DND-41 (cell line): ENCODE results near the gene NPHP4.

ENCODE experiments used
- ATAC-seq: fragments of 200-7000 bp; cut with Tn5 transposase; 3 replicates; pipeline ENCODE4 v1.9.1; 2021; ENCODE audit warnings: low read depth; ENCODE audit not compliant: insufficient read depth
- DNase-seq: peaks from one replicate; pipeline ENCODE4 v3.0.0-alpha.2; 2020
- H2AFZ ChIP-seq: 2 replicates; pipeline ENCODE4 v1.6.0; 2012; ENCODE audit warnings: low read depth, low read length
- H3K27ac ChIP-seq: 2 replicates; pipeline ENCODE4 v1.5.1; 2012; ENCODE audit warnings: low read length, inconsistent platforms
- H3K27me3 ChIP-seq: fragments of 200-600 bp; sonication (generic); 2 replicates; pipeline ENCODE4 v1.6.0; 2012; ENCODE audit warnings: low read length, mild to moderate bottlenecking, inconsistent platforms; ENCODE audit not compliant: insufficient read depth, poor library complexity
- H3K36me3 ChIP-seq: 2 replicates; pipeline ENCODE4 v1.5.1; 2012; ENCODE audit warnings: low read length, inconsistent platforms; ENCODE audit not compliant: insufficient read depth
- H3K4me1 ChIP-seq: 2 replicates; pipeline ENCODE4 v1.5.1; 2012; ENCODE audit warnings: mild to moderate bottlenecking, low read length; ENCODE audit not compliant: insufficient read depth
- H3K4me2 ChIP-seq: 2 replicates; pipeline ENCODE4 v1.6.0; 2012; ENCODE audit warnings: mild to moderate bottlenecking, moderate library complexity, low read length, inconsistent platforms; ENCODE audit not compliant: insufficient read depth
- H3K4me3 ChIP-seq, 2 experiments: fragments of 200-600 bp in 1 of 2; shearing (Covaris generic) in 1 of 2; 2 replicates each; pipeline ENCODE4 v1.5.1; 2012 to 2016; ENCODE audit warnings: inconsistent platforms in 2 of 2, low read length in 2 of 2, mild to moderate bottlenecking in 2 of 2, low read depth in 1 of 2, moderate library complexity in 1 of 2
- H3K79me2 ChIP-seq: 2 replicates; pipeline ENCODE4 v1.6.0; 2012; ENCODE audit warnings: low read length, inconsistent platforms; ENCODE audit not compliant: insufficient read depth
- H3K9ac ChIP-seq: 2 replicates; pipeline ENCODE4 v1.6.0; 2012; ENCODE audit warnings: low read depth, mild to moderate bottlenecking, inconsistent platforms, low read length, moderate library complexity
- H3K9me3 ChIP-seq: 2 replicates; pipeline ENCODE4 v1.5.1; 2012; ENCODE audit warnings: low read length, moderate library complexity, mild to moderate bottlenecking, inconsistent platforms; ENCODE audit not compliant: insufficient read depth, severe bottlenecking
- H4K20me1 ChIP-seq: 2 replicates; pipeline ENCODE4 v1.6.0; 2012; ENCODE audit warnings: low read length; ENCODE audit not compliant: insufficient read depth
- EZH2 ChIP-seq: IDR thresholded peaks from 3 replicates; pipeline ENCODE4 v1.6.1; 2012; ENCODE audit warnings: borderline replicate concordance, low read depth, mild to moderate bottlenecking, moderate library complexity, low read length, inconsistent platforms; ENCODE audit not compliant: severe bottlenecking
- TF ChIP-seq, protein P1 (sequence below): IDR thresholded peaks from 2 replicates; pipeline ENCODE4 v1.5.1; 2012; ENCODE audit warnings: borderline replicate concordance, low read length, moderate library complexity, mild to moderate bottlenecking; ENCODE audit not compliant: poor library complexity, severe bottlenecking; ENCODE audit errors: extremely low read depth

Gene NPHP4

DNA sequence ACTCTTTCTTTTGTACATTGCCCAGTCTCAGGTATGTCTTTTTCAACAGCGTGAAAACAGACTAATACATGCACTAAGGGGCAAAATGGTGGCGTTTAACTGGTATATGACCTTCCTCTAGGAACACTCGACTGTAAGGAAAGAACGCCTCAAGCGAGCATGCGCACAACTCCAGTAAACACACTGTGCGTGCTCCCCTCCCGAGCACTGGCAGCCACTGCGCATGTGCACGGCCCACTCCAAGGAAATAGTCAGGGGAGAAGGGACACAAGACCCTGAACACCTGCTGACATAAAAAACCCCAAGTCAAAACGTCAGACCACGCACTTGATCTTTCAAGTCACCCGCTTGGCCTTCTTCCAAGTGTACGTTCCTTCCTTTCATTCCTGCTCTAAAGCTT lies 173.5 kb downstream of the NPHP4 start:
- Histone ChIP-seq H3K4me2 (no peak overlapping the region), H3K36me3 (no peaks in the 10 kb centered on the region), H3K9me3 (peaks cover 3% of the 10 kb centered on the region), H3K4me1 (no peaks in the 10 kb centered on the region), H2AFZ (no peak overlapping the region), H4K20me1 (no peaks in the 10 kb centered on the region), H3K4me3 (no peak overlapping the region), H3K27me3 (no peaks in the 10 kb centered on the region), H3K27ac (no peak overlapping the region), H3K9ac (no peak overlapping the region), H3K79me2 (no peaks in the 10 kb centered on the region)
- no peak for TF ChIP-seq EZH2
- TF ChIP-seq, protein P1, sequence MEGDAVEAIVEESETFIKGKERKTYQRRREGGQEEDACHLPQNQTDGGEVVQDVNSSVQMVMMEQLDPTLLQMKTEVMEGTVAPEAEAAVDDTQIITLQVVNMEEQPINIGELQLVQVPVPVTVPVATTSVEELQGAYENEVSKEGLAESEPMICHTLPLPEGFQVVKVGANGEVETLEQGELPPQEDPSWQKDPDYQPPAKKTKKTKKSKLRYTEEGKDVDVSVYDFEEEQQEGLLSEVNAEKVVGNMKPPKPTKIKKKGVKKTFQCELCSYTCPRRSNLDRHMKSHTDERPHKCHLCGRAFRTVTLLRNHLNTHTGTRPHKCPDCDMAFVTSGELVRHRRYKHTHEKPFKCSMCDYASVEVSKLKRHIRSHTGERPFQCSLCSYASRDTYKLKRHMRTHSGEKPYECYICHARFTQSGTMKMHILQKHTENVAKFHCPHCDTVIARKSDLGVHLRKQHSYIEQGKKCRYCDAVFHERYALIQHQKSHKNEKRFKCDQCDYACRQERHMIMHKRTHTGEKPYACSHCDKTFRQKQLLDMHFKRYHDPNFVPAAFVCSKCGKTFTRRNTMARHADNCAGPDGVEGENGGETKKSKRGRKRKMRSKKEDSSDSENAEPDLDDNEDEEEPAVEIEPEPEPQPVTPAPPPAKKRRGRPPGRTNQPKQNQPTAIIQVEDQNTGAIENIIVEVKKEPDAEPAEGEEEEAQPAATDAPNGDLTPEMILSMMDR: no peak
- DNase-seq: no peak
- no peak for ATAC-seq

DNA sequence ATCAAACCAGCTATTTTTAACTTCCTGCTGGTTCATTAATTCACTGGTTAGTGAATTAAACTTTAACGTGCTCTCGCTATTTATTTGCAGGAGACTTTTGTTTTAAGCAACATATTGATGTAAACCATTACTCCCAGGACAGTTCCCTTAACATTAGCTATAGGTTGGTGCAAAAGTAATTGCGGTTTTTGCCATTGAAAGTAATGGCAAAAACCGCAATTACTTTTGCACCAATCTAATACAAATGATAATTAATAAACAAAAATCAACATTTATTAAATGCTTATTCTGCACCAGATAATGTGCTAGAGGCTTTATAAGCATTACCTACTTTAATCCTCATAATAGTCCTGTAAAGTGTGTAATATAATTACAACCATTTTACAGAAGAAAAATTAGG lies 176.5 kb downstream of the NPHP4 start:
- Histone ChIP-seq H4K20me1 (no peaks in the 10 kb centered on the region), H2AFZ (no peak overlapping the region), H3K4me1 (no peaks in the 10 kb centered on the region), H3K9ac (no peak overlapping the region), H3K4me2 (no peak overlapping the region), H3K4me3 (no peak overlapping the region), H3K36me3 (no peaks in the 10 kb centered on the region), H3K27me3 (no peaks in the 10 kb centered on the region), H3K27ac (no peak overlapping the region), H3K9me3 (peaks cover 3% of the 10 kb centered on the region), H3K79me2 (no peaks in the 10 kb centered on the region)
- DNase-seq (no peak), ATAC-seq (no peak)
- TF ChIP-seq EZH2: no peak
- TF ChIP-seq, protein P1: no peak

DNA sequence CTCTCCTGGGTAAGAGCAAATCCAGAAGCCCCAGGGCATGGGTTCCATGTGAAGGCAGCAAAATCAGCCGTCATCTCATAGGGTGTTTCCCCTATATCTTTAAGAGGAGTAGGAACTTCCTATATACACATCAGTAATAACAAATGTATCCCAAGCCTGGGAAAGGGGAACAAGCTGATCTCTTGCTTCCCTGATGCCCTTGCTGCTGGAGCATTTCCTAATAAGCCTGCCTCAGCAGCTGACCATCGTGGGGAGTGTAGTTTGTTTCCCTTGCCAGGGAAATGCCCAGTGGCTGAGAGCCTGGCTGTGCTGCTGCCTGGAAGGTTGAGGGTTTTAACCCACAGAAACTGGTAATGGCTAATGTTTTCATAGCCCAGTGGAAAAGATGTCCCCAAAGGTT lies 177.0 kb downstream of the NPHP4 start:
- H3K9ac ChIP-seq: no peak overlapping the region
- DNase-seq (no peak), ATAC-seq (no peak)
- no peak overlapping the region for H3K4me3 ChIP-seq
- H3K4me2 ChIP-seq: no peak overlapping the region
- H3K27ac ChIP-seq: no peak overlapping the region
- H2AFZ ChIP-seq: no peak overlapping the region
- peaks cover 3% of the 10 kb centered on the region for H3K9me3 ChIP-seq
- H4K20me1 ChIP-seq: no peaks in the 10 kb centered on the region
- H3K36me3 ChIP-seq: no peaks in the 10 kb centered on the region
- no peaks in the 10 kb centered on the region for H3K79me2 ChIP-seq
- TF ChIP-seq, protein P1: no peak
- no peak for TF ChIP-seq EZH2
- H3K4me1 ChIP-seq: no peaks in the 10 kb centered on the region
- no peaks in the 10 kb centered on the region for H3K27me3 ChIP-seq
